Stimulated activated CD4-positive, alpha-beta T cell treated with anti-CD3 and anti-CD28 coated beads, Interleukin-4, amount 100 ng/mL, for 4 hours (primary cell): Measurements from ENCODE around the gene ZYG11B.
"Not testable (repeated sequence)": the region's sequence is repeated elsewhere in the genome, so short reads cannot be mapped to it uniquely, and the experiment has no call there.

Source experiments
- DNase-seq, 2 experiments: peaks; one replicate each; pipeline ENCODE4 v3.0.0-alpha.2; 2020

The ZYG11B gene

DNA sequence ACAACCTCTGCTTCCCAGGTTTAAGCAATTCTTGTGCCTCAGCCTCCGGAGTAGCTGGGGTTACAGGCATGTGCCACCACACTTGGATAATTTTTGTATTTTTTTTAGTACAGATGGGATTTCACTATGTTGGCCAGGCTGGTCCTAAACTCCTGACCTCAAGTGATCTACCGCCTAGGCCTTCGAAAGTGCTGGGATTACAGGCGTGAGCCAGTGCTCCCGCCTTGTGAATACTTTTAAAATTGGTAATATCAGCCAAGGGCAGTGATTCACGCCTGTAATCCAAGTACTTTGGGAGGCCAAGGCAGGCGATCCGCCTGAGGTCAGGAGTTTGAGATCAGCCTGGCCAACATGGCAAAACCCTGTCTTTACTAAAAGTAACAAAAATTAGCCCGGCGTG, 33.7 kb downstream of the ZYG11B start:
- no peak for DNase-seq

DNA sequence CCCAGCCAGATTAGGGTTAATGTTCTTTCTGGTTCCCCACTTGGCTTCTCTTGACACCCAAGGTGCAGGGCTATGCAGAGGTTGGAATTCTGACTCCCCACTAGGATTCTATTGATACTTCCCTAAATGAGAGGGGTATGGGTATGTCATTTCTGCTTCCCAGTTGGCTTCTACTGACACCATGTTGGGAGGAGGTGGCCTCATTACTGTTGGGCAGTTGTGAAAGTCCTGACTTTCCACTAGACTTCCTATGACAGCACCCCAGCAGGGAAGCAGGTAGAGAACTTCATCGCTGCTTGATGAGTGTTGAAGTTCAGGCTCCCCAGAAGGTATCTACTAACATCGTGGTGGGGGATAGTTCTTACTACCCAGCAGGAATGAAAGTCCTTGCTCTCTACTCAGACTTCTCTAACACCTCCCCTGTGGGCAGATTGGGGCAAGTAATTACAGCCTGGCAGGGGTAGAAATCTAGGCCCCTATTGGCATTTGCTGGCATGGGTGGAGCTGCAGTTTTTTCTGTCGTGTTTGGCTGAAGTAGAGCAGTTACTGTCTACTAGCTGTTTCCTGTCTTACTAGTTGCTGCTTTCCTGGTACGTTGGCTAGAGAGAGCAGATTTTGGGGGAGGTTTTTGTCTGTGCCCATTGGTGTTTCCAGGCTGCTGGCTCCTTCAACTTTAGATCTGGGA, 41.5 kb downstream of the ZYG11B start:
- DNase-seq = no peak

DNA sequence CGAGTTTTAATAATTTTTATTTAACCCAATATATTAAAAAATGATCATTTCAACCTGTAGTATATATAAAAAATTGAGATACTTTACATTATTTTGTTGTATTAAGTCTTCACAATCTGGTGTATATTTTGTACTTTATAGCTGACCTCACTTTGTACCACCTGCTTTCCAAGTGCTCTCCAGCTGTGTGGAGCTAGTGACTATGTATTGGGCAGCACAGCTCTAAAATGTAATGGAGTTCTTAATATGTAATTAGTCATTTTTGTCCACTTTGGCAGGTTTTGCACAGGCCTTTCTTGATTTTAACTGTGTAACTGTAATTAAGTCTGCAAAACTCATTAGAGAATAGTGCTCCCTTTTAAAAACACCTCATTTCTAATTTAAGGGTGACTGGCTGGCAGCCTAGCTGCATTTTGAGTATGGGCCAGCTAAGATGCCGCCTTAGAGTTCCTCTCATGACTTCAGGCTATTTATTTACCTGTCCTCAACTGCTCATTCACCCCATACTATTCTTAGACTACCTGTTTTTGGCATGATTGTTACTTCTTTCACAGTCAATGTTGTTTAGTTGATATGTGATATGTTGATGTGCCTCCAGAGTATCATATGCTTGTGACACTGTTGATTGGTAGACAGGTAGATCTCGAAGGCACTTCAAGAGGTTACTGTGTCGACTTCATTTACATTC, 43.2 kb downstream of the ZYG11B start:
- DNase-seq = no peak

DNA sequence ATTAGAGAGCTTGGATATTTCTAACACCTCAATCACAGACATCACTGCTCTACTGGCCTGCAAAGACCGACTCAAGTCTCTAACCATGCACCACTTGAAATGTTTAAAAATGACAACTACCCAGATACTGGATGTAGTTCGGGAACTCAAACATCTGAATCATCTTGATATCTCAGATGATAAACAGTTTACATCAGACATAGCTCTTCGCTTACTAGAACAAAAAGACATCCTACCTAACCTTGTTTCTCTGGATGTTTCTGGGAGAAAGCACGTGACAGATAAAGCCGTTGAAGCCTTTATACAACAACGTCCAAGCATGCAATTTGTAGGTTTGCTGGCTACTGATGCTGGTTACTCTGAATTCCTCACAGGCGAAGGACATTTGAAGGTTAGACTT, 45.1 kb downstream of the ZYG11B start:
- no peak for DNase-seq

DNA sequence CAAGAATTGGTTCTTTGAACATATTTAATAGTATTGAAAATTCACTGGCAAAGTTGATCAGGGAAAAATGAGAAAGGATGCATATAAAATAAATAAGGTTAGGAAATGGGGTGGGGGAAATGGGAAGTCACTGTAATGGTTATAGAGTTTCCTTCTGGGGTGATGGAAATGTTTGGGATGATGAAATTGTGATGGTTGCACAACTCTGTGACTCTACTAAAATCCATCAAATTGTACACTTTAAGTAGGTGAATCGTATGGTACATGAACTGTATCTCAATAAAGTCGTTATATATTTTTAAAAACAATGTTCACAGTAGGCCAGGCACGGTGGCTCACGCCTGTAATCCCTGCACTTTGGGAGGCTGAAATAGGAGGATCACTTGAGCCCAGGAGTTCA, 59.9 kb downstream of the ZYG11B start:
- no peak for DNase-seq

DNA sequence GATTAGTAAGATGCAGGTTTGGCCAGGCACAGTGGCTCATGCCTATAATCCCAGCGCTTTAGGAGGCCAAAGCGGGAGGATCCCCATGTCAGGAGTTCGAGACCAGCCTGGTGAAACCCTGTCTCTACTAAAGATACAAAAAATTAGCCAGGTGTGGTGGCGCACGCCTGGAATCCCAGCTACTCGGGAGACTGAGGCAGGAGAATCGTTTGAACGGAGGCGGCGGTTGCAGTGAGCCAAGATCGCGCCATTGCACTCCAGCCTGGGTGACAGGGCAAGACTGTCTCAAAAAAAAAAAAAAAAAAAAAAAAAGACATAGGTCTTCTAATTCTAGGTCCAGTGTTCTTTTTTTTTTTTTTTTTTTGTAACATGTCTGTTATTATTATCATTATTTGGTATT, 64.2 kb downstream of the ZYG11B start:
- not testable (repeated sequence) for DNase-seq

DNA sequence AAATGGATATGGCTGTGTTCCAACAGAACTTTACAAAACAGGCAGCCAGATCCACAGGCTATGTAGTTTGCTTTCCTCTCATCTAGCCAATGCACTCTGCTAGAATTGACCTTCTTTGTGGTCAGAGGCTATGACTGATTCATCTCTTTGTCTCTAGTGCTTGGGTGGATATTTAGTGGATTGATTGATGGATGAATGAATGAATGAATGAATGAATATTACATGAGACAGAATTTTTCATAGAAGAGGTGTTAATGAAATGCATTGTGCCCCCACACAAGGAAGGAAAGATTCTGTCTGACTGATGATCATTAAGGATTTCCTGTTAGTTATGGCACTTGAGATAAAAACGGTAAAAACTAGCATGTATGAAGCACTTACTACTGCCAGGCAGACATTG, 65.8 kb downstream of the ZYG11B start:
- DNase-seq = no peak

DNA sequence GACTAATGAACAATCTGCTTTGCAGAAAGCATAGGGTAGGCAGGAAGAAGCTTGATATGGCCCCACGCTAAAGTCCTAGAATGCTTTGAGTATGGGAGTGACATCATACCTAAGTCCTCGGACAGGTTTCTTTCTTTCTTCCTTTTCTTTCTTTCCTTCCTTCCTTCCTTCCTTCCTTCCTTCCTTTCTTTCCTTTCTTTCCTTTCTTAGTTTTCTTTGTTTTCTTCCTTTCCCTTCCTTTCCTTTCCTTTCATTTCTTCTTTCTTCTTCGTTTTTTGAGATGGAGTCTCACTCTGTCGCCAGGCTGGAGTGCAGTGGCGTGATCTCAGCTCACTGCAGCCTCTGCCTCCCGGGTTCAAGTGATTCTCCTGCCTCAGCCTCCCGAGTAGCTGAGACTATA, 67.5 kb downstream of the ZYG11B start:
- DNase-seq = not testable (repeated sequence)

DNA sequence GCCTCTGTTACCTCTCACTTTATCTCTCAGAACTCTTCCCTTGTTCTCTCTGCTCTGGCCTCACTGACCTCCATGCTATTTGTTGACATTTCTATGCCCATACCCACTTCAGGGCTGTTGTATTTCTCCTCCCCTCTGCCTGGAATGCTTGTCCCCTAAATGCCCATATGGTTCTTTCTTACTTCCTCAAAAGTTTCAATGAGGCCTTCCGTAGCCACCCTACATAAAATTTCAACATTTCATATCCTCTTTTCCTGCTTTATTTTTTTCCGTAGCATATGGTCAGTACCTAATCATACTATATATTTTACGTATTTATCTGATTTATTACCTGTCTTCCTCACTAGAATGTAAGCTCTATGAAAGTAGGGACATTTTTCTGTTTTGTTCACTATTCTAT, 69.2 kb downstream of the ZYG11B start:
- DNase-seq = no peak

DNA sequence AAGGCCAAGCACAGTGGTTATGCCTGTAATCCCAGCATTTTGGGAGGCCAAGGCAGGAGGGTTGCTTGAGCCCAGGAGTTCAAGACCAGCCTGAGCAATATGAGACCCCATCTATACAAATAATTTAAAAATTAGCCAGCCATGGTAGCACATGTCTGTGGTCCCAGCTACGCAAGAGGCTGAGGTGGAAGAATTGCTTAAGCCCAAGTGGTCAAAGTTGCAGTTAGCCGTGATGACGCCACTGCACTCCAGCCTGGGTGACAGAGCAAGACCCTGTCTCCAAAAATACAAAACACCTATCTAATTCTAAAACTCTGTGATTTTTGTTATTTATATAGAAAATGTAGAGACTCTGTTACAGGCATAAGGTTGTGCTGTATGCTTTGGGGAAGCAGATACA, 72.1 kb downstream of the ZYG11B start:
- DNase-seq = no peak

DNA sequence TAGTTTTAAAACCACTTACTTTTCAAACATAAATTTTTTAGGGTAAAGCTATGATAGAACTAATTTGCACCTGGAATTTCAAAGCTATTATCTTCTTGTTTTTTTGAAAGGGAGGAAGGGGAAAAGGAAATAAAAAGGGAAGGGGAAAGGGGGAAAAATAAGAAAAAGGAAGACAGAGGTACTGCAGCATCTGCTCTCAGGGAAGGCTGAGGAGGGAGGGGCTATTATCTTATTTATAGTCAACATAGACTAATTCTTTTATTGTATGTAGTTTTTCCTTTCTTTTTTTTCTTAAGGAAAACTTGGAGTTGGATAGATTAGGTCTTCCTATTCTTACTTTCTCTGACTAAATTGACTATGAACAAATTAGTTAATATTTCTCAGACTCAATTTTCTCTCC, 74.8 kb downstream of the ZYG11B start:
- DNase-seq = no peak

DNA sequence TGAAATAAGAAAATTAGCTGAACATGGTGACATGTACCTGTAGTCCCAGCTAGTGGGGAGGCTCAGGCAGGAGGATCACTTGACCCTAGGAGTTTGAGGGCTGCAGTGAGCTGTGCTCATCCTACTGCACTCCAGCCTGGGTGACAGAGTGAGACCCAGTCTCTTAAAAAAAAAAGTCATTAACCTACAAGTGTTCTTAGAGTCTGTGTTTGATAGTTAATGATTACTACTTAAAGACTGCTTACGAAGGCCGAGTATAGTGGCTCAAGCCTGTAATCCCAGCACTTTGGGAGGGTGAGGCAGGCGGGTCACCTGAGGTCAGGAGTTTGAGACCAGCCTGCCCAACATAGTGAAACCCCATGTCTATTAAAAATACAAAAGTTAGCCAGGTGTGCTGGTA, 77.8 kb downstream of the ZYG11B start:
- DNase-seq = not testable (repeated sequence)

DNA sequence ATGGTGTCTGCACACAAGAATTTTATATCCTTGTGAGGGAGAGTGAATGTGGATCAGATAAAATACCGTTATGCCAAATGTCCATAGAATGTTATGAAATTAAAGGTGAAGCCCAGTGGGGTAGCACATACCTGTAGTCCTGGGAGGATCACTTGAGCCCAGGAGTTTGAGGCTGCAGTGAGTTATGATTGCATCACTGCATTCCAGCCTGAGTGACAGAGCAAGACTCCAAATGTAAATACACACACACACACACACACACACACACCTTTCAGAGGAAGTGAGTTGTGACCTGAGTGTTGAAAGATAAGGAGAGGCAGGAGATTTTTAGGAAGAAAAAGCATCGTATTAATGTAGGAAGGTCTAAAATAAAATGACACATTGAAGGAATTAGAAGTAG, 88.2 kb downstream of the ZYG11B start:
- DNase-seq = no peak

DNA sequence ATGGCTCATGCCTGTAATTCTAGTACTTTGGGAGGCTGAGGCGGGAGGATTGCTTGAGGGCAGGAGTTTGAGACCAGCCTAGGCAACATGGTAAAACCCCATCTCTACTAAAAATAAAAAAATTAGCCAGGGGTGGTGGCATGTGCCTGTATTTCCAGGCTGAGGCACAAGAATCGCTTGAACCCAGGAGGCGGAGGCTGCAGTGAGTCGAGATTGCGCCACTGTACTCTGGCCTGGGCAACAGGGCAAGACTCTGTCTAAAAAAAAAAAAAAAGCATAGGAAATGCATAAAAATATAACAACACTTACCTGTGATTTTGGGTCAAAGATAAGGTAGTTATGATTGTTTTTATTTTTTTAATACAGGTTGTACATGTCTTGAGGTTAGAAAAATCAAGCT, 94.6 kb downstream of the ZYG11B start:
- DNase-seq = not testable (repeated sequence)

DNA sequence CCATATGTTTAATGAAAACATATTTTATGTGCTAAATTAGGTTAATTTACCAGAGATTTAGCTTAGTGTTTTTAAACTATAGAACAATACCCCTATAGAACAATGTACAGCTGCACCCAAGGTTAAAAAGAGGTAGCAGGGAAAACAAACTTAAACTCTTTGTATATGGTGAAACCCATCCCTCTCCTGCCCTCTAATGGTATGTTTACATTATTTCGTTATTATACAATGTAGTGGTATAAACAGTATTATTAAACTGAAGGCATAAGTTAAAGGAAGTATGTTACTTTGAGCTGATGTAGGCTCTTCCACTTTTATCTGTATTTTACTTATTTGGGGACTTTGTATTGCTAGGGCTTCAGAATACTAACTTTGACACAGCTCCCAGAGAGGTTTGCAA, 99.6 kb downstream of the ZYG11B start:
- DNase-seq = no peak

DNA sequence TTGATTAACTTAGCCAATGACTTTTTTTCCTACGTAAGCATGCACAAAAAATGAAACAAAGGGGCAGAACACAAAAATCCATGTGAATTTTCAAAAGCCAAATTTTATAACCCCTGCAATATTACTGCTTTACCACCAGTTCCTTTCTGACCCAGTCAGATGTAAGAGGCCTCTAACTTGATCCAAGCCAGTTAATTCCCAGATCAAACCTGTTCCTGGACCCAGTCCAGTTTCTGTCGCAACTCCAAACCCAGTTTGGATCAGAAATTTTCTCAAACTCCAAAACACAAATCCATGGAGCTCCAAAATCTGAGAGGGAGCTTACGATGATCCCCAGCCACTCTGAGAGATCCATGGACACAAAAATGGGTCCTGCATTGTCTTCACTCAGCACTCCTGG, 108.5 kb downstream of the ZYG11B start:
- no peak for DNase-seq

DNA sequence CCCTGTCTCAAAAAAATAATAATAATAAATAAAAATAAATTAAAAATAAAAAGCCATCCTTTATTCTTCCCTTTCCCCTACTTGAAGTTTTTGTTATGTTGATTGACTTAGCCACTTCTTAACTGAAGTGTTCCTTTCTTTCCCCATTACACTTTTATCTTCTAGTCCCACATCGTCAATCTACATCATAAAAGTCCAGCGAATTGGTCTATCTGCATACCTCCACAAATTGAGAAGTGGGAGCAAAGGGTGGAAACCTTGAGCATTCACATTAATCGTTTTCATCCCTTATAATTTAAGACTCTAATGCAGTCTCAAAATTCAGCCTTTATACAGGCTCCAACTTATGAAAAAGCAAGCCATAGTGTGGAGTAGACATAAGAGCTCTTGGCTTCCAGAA, 109.8 kb downstream of the ZYG11B start:
- DNase-seq = no peak

DNA sequence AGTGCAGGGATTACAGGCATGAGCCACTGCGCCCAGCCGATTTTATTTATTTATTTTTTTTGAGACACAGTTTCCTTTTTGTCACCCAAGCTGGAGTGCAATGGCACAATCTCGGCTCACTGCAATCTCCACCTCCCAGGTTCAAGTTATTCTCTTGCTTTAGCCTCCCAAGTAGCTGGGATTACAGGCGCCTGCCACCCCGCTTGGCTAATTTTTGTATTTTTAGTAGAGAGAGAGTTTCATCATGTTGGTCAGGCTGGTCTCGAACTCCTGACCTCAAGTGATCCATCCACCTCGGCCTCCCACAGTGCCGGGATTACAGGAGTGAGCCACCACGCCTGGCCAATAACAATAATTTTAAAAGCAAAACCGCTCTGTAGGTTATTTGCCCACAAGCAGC, 112.9 kb downstream of the ZYG11B start:
- DNase-seq = not testable (repeated sequence)

DNA sequence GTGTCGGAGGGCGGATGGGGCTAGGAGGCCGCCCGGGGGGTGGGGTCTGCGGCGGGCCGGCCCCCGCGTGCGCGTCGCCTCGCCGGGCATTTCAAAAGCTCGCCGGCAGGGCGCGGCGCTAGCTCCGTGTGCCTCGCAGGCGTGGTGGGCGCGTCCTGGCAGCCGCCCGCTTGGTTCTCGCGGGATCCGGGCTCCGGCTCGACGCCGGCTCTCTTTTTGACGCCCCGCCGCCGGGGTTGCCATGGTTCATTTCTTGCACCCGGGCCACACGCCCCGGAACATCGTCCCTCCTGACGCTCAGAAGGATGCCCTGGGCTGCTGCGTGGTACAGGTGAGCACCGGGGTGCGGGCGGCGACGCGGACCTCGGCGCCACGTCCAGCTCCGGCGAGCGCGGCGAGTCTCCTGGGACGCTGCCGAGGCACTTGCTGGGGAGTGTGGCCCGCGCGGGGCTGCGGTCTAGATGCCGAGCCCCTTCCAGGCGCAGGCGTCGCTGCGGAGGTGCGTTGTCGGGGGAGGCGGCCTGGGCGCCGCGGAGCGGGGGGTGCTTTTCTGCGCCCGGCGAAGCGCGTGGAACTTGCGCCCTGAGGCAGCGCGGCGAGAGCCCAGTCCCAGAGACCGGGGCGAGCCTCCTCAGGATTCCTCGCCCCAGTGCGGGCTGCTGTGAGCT, 116.5 kb downstream of the ZYG11B start, which contains the start of gene ZYG11A:
Gene ZYG11A (plus strand): TSS at position 118 of the 668 bp plus-strand sequence. CDS start 124 bp downstream, at position 242.
- DNase-seq = peak; percentile 58 to 67

DNA sequence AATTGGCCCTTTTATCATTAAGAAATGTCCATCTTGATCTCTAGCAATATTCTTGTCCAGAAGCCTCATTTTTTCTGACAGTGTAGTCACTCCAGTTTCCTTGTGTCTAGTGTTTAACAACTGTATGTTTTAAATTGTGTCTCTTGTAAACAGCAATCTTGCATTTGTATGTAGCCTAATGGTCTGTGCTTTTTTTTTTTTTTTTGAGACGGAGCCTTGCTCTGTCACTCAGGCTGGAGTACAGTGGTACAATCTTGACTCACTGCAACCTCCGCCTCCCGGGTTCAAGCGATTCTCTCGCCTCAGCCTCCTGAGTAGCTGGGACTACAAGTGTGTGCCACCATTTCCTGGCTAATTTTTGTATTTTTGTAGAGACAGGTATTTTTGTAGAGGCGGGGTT, 118.9 kb downstream of the ZYG11B start:
- DNase-seq = not testable (repeated sequence)

DNA sequence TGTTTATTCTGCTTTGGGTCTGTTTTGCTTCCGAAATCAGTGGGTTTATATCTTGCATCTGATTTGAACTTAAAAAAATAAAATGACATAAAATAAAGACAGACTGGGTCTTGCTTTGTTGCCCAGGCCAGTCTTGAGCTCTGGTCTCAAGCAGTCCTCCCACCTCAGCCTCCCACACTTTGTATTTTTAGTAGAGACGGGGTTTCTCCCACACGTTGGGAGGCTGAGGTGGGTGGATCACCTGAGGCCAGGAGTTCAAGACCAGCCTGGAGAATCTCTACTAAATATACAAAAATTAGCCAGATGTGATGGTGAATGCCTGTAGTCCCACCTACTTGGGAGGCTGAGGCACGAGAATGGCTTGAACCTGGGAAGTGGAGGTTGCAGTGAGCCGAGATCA, 122.2 kb downstream of the ZYG11B start:
- no peak for DNase-seq

DNA sequence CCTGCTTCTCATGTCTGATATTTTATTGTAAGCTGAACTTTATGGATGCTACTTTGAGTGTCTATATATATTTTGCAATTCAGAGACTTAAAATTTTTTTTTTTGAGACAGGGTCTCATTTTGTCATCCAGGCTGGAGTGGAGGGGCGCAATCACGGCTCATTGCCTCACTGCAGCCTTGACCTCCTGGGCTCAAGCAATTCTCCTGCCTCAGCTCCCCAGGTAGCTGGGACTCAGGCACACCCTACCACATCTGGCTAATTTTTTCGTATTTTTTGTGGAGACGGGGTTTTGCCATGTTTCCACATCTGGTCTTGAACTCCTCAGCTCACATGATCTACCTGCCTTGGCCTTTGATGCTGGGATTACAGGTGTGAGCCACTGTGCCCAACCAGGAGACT, 124.7 kb downstream of the ZYG11B start:
- no peak for DNase-seq

DNA sequence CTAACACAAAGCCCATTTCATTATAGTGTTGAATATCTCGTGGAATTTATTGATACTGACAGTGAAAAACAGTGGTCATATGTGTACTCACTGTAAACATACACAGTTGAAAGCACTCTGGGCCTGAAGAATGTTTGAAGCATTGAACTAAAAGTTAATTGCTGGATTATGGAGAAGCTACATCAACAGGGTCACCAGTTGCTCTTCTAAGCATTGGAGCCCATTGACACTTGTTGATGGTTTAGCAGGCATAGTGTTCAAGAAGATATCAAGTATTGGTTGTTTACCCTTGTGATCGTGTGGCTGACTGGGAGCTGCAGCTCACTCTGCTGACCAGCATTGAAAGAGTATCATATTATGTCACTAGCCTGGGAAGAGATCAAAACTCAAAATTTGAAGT, 126.6 kb downstream of the ZYG11B start:
- no peak for DNase-seq

DNA sequence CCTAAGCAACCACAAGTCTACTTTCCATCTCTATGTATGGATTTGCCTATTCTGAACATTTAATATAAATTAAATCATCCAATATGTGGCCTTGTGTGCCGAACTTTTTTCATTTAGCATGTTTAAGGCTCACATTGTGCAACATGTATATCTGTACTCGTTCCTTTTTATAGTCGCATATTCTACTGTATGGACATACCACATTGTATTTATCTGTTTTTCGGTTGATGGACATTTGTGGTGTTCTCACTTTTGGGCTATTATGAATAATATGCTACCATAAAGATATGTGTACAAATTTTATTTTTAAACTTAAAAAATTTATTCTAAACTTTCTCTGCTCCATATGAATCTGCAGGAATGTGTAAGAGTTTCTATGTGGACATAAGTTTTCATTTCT, 129.3 kb downstream of the ZYG11B start:
- no peak for DNase-seq
